ENCODE data around the gene HHIPL1.

Gene HHIPL1

DNA sequence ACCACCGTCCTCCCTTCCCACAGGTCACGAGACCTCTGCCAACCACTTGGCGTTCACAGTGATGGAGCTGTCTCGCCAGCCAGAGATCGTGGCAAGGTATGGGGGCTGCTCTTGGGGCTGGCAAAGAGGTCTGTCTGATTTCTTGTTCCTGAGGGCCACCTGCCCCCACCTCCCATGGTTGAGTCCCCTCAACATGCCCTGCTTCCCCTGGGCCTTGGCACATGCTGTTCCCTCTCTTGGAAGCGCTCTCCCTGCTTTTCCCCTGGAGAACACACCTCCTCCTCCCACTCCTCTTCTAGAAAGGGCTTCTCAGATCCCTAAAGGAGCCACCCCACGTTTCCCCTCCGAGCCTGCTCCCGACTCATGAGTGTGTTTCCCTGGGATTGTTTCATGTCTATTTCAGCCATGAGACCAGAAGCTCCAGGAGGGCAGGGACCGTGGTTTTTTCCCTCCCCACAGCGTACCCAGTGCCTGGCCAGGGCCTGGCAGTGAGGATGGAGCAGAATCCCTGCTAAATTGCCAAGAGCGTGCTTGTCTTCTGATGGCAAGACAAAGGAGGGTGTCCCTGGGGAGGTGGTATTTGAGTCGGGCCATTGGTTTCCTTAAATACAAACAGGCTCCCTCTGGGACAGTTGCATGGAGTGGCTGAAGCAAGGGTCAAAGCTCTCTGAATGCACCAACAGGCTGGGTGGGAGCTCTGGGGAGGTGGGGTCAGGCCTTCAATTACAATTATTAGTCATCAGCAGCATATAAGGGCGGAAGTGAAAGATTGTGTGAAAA is 73.3 kb downstream of the HHIPL1 start:
- peak in 1 of 2 donors; percentile 10 for DNase-seq

DNA sequence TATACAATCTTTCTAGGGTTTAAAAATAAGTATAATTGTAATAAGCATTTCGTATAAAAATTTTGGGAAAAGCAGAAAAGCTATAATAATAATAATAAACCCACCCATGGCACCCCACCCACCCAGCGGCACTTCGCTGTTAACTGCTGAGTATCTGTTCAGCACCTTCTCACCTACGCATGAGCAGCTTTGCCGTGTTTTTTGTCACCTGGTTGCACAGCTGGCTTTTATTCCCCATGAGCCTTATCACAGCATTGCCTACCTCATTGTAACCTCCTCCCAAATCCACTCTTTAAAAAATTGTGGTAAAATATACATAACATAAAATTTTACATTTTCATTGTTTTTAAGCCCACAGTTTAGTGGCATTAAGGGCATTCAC is 73.9 kb downstream of the HHIPL1 start:
- no peak for DNase-seq

DNA sequence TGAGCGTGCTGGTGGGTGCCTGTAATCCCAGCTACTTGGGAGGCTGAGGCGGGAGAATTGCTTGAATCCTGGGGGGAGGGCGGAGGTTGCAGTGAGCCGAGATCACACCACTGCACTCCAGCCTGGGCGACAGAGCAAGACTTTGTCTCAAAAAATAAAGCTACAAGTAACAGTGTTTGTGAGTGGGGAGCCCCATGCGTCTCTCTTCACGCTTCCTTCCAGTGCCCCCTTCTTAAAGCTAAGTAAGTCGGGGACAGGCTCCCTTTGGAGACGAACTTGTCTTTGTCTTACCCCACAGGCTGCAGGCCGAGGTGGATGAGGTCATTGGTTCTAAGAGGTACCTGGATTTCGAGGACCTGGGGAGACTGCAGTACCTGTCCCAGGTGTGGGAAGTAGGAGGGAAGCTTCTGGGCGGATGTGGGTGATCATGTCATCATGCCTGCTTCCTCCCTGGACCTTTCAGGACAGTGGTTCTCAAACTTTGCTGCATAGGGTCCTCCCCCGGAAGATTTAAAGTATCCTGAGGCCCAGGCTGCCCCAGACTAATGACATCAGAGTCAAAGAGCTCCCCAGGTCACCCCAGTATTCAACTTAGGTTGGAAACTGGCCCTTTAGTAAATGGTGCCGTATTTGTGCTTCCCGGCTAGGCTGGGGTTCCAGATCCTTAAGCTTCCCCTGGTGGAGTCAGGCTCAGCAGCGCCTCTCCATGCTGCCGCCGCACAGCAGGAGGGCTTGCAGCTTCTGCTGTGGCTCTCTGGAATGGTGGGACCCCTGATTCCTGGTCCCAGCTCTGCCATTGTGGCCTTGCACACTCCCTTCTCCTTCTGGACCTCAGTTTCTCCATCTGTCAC is 76.2 kb downstream of the HHIPL1 start:
- peak in 1 of 2 donors; percentile 2 for DNase-seq

DNA sequence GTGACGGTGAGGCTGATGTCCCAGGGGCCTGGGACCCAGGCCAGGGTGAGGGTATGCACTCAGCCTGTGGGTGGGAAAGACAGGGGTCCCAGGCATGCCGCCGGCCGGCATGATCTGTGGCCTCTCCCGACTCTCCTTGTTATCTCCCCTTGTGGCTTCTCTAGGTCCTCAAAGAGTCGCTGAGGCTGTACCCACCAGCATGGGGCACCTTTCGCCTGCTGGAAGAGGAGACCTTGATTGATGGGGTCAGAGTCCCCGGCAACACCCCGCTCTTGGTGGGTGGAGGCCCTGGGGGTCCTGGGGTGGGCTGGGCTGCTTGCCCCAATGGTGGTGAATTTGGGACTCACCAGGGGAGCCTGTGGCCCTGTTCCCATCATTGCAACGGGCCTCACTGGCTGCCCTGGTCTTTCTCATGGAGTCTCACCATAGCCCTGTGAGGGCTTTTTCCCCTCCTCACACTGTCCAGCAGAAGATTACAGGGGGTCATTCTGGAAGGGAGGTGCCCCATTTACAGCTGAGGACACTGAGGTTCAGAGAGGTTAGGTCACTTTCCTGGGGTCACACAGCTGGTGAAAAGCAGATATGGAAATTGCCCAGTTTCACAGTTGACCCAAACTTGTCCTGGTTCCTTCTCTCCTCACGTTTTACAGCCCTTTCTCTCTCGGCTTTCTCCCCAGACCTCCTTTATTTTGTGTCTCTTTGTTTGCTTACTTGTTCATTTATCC is 77.0 kb downstream of the HHIPL1 start:
- DNase-seq: peak in 1 of 2 donors; percentile 7

DNA sequence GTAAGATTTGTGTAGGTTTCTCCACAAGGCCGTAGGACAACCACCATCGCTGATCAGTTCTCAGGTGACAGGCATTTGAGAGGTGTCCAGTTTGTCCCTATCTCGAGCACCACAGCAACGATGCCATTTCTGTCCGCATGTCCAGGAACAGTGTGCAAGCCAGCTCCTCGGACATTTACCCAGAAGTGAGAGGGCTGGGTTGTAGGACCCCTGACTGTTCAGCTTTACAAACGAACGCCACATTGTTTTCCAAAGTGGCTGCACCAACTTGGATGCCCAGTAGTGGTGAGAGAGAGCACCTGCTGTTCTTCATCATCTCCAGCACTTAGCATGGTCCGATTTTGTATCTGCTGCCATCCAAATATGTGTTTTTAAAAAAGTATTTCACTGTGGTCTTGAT is 77.8 kb downstream of the HHIPL1 start:
- DNase-seq: no peak

DNA sequence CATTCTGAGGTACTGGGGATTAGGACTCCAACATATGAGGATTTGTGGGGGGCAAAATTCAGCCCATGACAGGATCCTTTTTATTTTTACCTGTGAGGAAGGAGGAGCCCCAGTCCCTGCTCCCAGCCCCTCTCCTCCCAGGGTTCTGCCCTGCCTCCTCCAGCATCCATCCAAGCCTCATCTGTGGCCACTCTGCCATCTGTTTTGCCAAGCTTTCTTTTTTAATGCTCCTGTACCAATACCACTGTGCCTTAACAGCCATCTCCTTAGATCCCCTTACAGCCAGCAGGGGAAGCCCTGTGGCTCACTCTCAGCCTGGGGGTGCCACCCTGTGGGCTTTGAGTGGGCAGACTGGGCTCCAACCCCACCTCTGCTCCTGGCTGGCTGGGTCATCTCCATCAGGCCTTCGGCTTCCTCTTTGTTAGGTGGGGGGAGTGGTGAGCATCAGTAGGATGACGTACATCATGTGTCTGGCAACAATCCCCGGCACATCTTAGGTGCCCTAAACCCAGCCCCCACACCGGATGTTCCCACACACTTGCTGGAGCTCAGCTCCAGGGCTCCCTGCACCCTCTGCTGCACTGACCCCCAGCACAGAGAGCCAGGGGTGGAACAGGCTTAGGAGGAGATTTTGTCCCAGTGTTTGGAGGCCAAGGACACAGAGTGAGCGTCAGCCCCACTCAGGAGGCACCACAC is 79.4 kb downstream of the HHIPL1 start:
- DNase-seq: peak in 1 of 2 donors; percentile 5

DNA sequence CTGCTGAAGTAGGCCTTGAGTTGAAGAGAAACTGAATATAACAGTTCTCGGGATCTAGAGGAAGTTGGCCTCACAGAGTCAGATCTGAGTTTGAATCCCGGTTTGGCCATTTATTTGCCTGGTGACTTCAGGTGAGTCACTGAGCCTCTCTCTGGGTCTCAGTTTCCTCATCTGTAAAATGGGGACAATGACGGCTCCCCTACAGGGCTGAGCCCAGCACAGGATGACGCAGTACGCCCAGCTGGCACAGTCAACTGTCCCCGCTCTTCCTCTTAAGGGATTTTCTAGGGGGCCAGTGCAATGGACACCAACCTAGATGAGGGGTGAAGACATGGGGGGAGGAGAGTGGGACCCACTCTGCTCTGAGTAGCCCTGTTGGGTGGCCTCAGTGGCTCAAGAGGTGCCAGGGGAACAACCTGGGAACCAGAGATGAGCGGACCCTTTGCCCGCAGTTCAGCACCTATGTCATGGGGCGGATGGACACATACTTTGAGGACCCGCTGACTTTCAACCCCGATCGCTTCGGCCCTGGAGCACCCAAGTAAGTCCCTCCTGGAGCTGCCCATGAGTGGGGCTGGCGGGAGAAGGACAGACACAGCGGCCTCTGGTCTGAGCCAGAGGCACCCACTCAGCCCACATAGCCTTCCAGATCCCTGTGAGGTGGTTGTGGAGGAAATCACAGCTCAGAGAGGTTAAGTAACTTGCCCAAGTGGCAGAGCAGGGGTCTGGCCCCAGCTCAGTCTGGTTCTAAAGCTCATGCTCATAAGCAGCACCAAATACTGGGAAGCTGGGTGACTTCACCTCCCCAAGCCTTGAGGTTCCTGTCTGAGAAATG is 80.2 kb downstream of the HHIPL1 start:
- peak in 1 of 2 donors; percentile 5 for DNase-seq

DNA sequence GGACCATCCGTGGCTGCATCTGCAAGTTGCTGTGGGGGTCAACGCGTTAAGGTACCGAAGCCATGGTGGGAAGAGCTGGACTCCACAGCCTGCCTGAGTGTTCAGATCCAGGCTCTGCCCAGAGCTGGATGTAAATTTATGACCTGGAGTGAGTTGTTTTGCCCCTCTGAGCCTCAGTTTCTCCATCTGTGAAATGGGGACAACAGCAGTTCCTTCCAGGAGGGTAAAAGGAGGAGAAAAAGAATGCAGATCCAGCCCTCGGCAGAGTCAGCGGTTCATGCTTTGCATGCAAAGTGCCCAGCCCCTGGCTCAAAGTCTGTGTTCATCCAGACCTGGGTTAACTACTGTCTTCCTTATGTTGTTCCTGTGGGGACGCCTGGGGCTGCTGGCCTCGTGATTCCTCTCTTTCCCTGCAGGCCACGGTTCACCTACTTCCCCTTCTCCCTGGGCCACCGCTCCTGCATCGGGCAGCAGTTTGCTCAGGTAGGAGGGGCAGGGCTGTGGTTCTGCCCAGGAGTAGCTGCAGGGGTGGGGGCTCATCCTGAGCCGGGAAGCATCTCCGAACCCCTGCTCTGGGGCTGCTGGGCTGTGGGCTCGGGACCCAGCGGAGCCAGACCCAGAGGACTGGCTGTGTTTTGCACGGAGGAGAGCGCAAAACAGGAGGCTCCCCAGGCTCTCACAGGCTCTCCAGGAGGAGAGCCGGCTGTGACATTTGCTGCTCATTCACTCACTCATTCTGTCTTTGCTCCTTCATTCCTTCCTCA is 81.0 kb downstream of the HHIPL1 start:
- DNase-seq: peak in 1 of 2 donors; percentile 6

DNA sequence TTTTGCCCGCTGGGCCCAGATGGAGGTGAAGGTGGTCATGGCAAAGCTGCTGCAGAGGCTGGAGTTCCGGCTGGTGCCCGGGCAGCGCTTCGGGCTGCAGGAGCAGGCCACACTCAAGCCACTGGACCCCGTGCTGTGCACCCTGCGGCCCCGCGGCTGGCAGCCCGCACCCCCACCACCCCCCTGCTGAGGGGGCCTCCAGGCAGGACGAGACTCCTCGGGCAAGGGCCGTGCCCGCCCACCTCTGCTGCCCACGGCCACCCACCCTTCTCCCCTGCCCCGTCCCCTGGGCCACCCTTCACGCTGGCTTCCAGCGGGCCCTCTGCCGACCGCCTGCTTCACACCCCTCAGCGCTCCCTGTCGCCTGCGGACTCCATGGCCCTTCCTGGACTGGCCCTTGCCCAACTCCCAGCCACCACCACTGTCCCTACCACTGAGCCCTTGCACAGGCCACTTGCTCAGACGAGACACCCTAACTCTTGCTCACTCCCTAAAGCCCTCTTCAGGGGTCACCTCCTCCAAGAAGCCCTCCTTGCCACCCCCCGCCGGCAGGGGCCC is 81.7 kb downstream of the HHIPL1 start:
- peak in 1 of 2 donors; percentile 10 for DNase-seq

DNA sequence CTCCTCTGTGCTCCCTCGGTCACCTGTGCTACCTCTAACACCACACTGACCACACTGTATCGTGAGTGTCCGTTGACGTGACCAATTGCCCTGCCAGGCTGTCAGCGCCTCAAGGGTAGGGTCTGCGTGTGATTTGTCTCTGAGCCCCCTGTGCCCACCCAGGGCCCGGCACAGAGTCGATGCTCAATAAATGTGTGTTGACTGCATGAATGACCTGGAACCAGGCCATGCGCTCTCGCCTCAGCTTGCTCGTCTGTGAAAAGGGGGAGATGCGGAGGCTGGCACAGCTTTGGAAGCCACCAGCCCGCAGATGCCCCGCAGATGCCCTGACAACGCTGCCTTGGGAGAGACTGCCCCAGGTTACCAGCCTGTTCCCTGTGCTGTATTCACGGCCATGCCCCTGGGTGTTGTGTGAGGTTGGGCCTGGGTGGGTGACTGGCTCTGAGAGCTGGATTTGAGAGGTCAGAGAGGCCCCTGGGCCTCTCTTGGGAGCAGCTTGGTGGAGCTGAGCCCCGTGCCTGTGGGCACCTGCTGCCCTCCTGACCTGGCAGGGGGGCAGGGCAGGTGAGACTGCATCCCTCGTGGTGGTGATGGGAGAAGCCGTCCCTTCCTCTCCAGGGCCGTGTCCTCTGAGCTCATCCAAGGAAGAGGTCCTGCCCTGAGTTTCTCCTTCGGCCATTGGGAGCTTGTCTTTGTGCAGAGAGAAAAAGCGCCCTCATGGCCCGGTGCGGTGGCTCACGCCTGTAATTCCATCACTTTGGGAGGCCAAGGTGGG is 82.4 kb downstream of the HHIPL1 start:
- peak in 1 of 2 donors; percentile 9 for DNase-seq

DNA sequence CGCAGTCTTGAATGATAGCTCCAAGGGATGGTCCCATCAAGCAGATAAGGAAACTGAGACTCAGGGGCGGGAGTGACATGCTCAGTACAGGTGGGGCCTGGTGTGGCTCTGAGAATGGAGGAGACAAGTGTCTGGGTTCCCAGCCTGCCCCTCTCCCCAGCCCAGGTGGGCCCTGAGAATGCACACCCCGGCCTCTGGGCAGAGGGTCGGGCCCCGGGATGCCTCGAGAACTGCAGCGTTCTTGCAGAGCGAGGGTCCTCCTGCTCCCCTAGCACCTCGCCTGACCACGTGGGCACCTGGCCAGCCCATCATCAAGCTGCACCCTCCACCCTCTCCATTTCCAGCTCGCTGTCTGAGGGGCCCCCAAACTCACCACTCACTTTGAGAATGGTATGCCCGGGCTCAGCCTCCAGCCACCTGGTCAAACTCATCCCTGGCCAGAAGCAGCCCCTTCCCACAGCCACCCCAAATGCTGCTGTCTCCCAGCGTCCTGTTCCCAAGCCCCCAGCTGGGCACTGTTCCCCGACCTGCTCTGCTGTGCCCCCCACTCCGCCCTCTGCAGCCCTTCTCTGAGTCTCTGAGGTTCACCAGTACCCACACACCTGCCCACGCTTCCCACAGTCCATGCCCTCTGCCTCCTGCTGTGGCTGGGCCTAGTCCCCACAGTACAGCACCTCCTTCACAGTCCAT is 83.4 kb downstream of the HHIPL1 start:
- DNase-seq: peak in 1 of 2 donors; percentile 9

DNA sequence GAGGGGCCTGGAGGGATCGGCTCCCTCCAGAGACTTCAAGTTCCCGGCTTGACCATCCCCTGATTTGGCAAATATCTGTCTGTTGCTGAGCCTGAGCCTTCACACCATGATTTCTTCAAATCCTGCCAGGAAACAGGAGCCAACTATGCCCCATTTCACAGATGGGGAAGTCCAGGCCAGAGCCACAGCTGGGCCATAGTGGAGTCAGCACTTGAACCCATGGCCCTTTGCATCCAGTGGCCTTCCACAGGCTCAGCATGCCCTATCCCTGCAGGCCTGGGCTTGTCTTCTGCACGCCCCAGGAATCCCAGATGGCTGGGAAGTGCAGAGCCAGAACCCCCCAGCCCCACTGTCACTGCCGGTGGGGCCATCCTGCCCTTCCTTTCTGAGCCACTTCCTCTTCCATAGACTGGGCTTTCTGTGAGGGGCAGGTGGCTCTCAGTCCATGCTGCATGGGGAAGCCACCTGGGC is 84.1 kb downstream of the HHIPL1 start:
- DNase-seq: peak in 1 of 2 donors; percentile 3

All from CD4-positive, alpha-beta T cell treated with Interleukin-4 for 1 hour (primary cell).